OCI-LY1 (cell line): ENCODE data around the gene SLC39A13.

Source experiments
- H2AFZ ChIP-seq: fragments of 200-600 bp; sonication (generic), shearing (Covaris generic); 2 replicates; pipeline ENCODE4 v1.6.0; 2014; ENCODE audit warnings: antibody characterized with exemption, mild to moderate bottlenecking, low read length
- H3F3A ChIP-seq: fragments of 200-600 bp; sonication (generic), shearing (Covaris generic); 2 replicates; pipeline ENCODE4 v1.6.0; 2014; ENCODE audit warnings: mild to moderate bottlenecking, antibody characterized with exemption, low read length, moderate library complexity; ENCODE audit not compliant: insufficient read depth
- H3K27ac ChIP-seq: fragments of 200-600 bp; sonication (generic); 2 replicates; pipeline ENCODE4 v1.5.1; 2014; ENCODE audit warnings: low read length, mixed run types, mild to moderate bottlenecking, low read depth; ENCODE audit not compliant: poor library complexity, severe bottlenecking
- H3K27me3 ChIP-seq: fragments of 200-600 bp; sonication (generic); 2 replicates; pipeline ENCODE4 v1.6.0; 2014; ENCODE audit warnings: antibody characterized with exemption, mild to moderate bottlenecking, low read length, moderate library complexity; ENCODE audit not compliant: insufficient read depth
- H3K36me3 ChIP-seq: fragments of 200-600 bp; sonication (generic); 2 replicates; pipeline ENCODE4 v1.6.1; 2014; ENCODE audit warnings: mild to moderate bottlenecking, antibody characterized with exemption, low read length, moderate library complexity, mixed read lengths; ENCODE audit not compliant: insufficient read depth
- H3K4me1 ChIP-seq: fragments of 200-600 bp; sonication (generic); 2 replicates; pipeline ENCODE4 v1.5.1; 2014; ENCODE audit warnings: mild to moderate bottlenecking, low read length, moderate library complexity; ENCODE audit not compliant: insufficient read depth, severe bottlenecking
- H3K4me2 ChIP-seq: fragments of 200-600 bp; sonication (generic), shearing (Covaris generic); 2 replicates; pipeline ENCODE4 v1.6.1; 2014; ENCODE audit warnings: low read length
- H3K4me3 ChIP-seq: fragments of 200-600 bp; sonication (generic); 2 replicates; pipeline ENCODE4 v1.5.1; 2014; ENCODE audit warnings: low read length, low read depth, mild to moderate bottlenecking, mixed read lengths; ENCODE audit not compliant: poor library complexity, severe bottlenecking
- H3K79me2 ChIP-seq: fragments of 200-600 bp; shearing (Covaris generic); 2 replicates; pipeline ENCODE4 v1.6.1; 2016; ENCODE audit warnings: mixed run types, low read length, mixed read lengths; ENCODE audit not compliant: insufficient read depth
- H3K9ac ChIP-seq: fragments of 200-600 bp; sonication (generic), shearing (Covaris generic); 2 replicates; pipeline ENCODE4 v1.6.1; 2014; ENCODE audit warnings: mild to moderate bottlenecking, low read length, mixed read lengths
- H3K9me2 ChIP-seq: fragments of 200-600 bp; sonication (generic), shearing (Covaris generic); 2 replicates; pipeline ENCODE4 v1.6.1; 2014; ENCODE audit warnings: low read depth, mild to moderate bottlenecking, low read length, mixed read lengths
- H3K9me3 ChIP-seq: fragments of 200-600 bp; shearing (Covaris generic); 2 replicates; pipeline ENCODE4 v1.6.1; 2014; ENCODE audit warnings: low read length, mixed read lengths
- H4K20me1 ChIP-seq: fragments of 200-600 bp; sonication (generic), shearing (Covaris generic); 2 replicates; pipeline ENCODE4 v1.6.0; 2016; ENCODE audit warnings: mild to moderate bottlenecking, low read length; ENCODE audit not compliant: insufficient read depth
- CTCF ChIP-seq: fragments of 200-600 bp; sonication (generic), shearing (Covaris generic); IDR thresholded peaks from 2 replicates; pipeline ENCODE4 v1.5.1; 2017; ENCODE audit warnings: mild to moderate bottlenecking, antibody characterized with exemption, low read length, moderate library complexity, mixed read lengths
- EZH2 ChIP-seq: fragments of 200-600 bp; sonication (generic), shearing (Covaris generic); IDR thresholded peaks from 2 replicates; pipeline ENCODE4 v1.8.0; 2017; ENCODE audit warnings: borderline replicate concordance, mixed run types, mild to moderate bottlenecking, antibody characterized with exemption, low read length, moderate library complexity, mixed read lengths

Gene SLC39A13

GRCh38 chr11:47375546-47376085, 32.8 kb upstream of the SLC39A13 start:
- no peaks in the 10 kb centered on the region for H4K20me1 ChIP-seq
- H3K4me1 ChIP-seq: peaks cover 45% of the 10 kb centered on the region
- peaks cover 36% of the 10 kb centered on the region for H3K36me3 ChIP-seq
- H3K4me2 ChIP-seq: peak overlapping the region; percentile 71
- no peaks in the 10 kb centered on the region for H3K9me3 ChIP-seq
- H3F3A ChIP-seq: no peaks in the 10 kb centered on the region
- H3K27me3 ChIP-seq: no peaks in the 10 kb centered on the region
- H3K27ac ChIP-seq: peak overlapping the region; percentile 90
- H3K9me2 ChIP-seq: no peaks in the 10 kb centered on the region
- H2AFZ ChIP-seq: no peak overlapping the region
- peaks cover 14% of the 10 kb centered on the region; the same call in 1 of the 2 replicates for H3K79me2 ChIP-seq
- TF ChIP-seq EZH2 (no peak), CTCF (no peak)
- peak overlapping the region; percentile 89; the same call in 1 of the 2 replicates for H3K9ac ChIP-seq
- peak overlapping the region; percentile 86 for H3K4me3 ChIP-seq

GRCh38 chr11:47376107-47376524, 32.3 kb upstream of the SLC39A13 start:
- Histone ChIP-seq H3K27me3 (no peaks in the 10 kb centered on the region), H3K79me2 (peaks cover 14% of the 10 kb centered on the region; the same call in 1 of the 2 replicates), H3K4me1 (peaks cover 45% of the 10 kb centered on the region), H3K27ac (peak overlapping the region; percentile 90), H3K9me3 (no peaks in the 10 kb centered on the region), H3K36me3 (peaks cover 32% of the 10 kb centered on the region), H3K9ac (peak overlapping the region; percentile 89), H3K4me3 (peak overlapping the region; percentile 86), H4K20me1 (no peaks in the 10 kb centered on the region), H3F3A (no peaks in the 10 kb centered on the region), H3K4me2 (peak overlapping the region; percentile 71), H3K9me2 (no peaks in the 10 kb centered on the region), H2AFZ (no peak overlapping the region)
- no peak for TF ChIP-seq EZH2
- no peak for TF ChIP-seq CTCF

DNA sequence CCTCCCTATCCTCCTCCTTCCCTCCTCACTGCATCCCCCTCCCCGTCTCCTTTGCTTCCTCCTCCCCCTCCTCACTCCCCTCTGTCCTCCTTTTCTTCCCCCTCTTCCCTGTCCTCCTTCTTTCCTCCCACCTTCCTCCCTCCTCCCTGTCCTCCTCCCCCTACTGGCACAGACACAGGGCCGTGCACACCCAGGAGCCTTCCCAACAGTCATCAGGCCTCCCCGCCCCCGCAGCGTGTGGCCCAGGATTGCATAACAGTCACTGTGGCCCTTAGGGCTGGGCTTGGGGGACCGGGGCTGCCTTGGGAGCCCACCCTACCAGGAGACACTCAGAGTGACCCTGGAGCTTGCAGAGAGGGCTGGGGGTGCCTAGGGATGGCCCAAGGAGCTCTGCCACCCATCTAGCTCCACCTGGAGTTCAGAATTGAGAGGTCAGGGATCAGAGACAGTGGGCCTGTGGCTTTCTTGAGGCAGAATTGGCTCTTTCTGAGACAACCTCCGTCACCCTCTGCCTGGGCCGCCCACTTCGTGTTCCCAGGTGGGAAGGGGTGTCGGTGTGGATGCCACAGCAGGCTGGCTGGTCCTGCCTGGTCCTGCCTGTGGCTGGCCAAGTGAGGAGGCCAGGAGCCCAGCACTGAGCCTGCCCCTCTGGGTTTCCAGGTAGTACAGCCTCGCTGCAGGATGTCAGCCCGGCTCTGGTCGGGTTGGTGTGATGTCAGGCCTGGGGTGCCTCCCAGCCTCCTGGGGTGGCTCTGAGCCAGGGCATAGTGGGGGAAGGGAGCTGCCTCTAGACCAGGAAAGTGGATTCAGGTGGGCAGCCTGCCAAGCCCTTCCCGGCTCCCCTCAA, 31.6 kb upstream of the SLC39A13 start:
- H3K27ac ChIP-seq: peak overlapping the region; percentile 90
- H3F3A ChIP-seq: no peaks in the 10 kb centered on the region
- H3K4me2 ChIP-seq: peak overlapping the region; percentile 71
- no peaks in the 10 kb centered on the region for H3K9me3 ChIP-seq
- peaks cover 29% of the 10 kb centered on the region for H3K36me3 ChIP-seq
- H3K9ac ChIP-seq: peak overlapping the region; percentile 89
- peak overlapping the region; percentile 86 for H3K4me3 ChIP-seq
- H3K9me2 ChIP-seq: no peaks in the 10 kb centered on the region
- TF ChIP-seq EZH2 (no peak), CTCF (no peak; the same call in none of the 2 replicates)
- H4K20me1 ChIP-seq: no peaks in the 10 kb centered on the region
- H3K4me1 ChIP-seq: peaks cover 45% of the 10 kb centered on the region
- H3K27me3 ChIP-seq: no peaks in the 10 kb centered on the region
- peaks cover 14% of the 10 kb centered on the region; the same call in 1 of the 2 replicates for H3K79me2 ChIP-seq
- H2AFZ ChIP-seq: no peak overlapping the region
